ENCODE measurements around the gene RPL13A. TPM values are rescaled to one million over a fixed set of nuclear protein-coding genes. Genes with fewer than 3 reads are reported as not detected.

The RPL13A gene
- total RNA-seq, 4 donors from 2014 or later: 1,269 to 3,399 (median 2,205) TPM

DNA sequence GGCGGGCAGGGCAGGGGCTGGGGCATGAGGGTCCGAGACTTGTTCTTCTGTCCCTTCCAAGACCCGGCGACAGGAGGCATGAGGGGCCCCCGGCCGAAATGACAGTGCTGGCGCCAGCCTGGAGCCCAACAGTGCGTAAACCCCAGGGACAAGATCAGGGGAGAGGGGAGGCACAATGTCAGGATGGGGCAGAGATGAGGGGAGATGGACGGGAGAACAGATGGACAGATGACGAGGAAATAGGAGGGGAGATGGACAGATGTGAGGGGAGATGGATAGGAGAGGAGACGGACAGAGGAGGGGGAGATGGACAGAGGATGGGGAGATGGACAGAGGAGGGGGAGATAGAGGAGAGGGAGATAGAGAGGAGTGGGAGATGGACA, 12.9 kb upstream of the RPL13A start:
- H3K36me3 ChIP-seq: peaks cover 0 to 14% of the 10 kb centered on the region in 2 donors
- no peaks in the 10 kb centered on the region for H3K9me3 ChIP-seq
- H3K27ac ChIP-seq: peak overlapping the region; percentile 48 to 90 (median 87)
- TF ChIP-seq POLR2AphosphoS5 (IDR thresholded peaks at IDR 0.05) (no peak), POLR2A (IDR thresholded peaks at IDR 0.05) (no peak), EP300 (IDR thresholded peaks at IDR 0.05) (no peak)
- TF ChIP-seq, protein P1, sequence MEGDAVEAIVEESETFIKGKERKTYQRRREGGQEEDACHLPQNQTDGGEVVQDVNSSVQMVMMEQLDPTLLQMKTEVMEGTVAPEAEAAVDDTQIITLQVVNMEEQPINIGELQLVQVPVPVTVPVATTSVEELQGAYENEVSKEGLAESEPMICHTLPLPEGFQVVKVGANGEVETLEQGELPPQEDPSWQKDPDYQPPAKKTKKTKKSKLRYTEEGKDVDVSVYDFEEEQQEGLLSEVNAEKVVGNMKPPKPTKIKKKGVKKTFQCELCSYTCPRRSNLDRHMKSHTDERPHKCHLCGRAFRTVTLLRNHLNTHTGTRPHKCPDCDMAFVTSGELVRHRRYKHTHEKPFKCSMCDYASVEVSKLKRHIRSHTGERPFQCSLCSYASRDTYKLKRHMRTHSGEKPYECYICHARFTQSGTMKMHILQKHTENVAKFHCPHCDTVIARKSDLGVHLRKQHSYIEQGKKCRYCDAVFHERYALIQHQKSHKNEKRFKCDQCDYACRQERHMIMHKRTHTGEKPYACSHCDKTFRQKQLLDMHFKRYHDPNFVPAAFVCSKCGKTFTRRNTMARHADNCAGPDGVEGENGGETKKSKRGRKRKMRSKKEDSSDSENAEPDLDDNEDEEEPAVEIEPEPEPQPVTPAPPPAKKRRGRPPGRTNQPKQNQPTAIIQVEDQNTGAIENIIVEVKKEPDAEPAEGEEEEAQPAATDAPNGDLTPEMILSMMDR (IDR thresholded peaks at IDR 0.05): no peak
- H3K27me3 ChIP-seq: no peaks in the 10 kb centered on the region
- no peak for ATAC-seq
- H3K4me3 ChIP-seq: peak overlapping the region; percentile 72 to 85
- peaks cover 0 to 52% (median 16%) of the 10 kb centered on the region in 3 donors for H3K4me1 ChIP-seq
- WGBS, 2 donors (ENCODE audit: low coverage in 1 of 2): 3 to 17% methylated on average over 4 to 8 of the region's 11 CpGs

DNA sequence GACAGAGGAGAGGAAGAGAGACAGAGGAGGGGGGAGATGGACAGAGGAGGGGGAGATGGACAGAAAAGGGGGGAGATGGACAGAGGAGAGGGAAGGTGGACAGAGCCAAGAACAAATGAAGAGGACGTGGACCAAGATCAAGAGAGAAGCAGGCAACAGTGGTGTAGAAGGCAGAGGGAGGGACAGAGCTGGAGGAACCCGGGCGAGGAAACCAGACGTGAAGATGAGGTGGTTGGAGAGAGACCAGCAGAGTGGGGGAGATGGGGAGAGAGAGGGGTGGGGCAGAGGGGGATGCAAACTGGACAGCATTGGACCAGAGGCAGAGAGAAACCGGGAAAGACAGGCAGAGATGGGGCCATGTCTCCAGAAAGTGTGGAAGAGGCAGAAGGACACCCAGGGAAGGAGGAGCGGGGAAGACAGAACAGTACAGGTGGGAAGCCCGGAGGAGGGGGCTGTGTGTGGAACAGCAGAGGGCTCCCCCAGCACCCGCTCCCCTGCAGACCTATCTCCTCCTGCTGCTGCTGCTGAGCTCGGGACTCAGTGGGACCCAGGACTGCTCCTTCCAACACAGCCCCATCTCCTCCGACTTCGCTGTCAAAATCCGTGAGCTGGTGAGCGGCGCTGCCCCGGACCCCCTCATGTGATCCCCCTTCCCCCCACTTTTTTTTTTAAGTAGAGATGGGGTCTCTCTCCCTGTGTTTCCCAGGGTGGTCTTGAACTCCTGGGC, 12.1 kb upstream of the RPL13A start:
- H3K9me3 ChIP-seq: no peaks in the 10 kb centered on the region
- H3K36me3 ChIP-seq: peaks cover 0 to 15% of the 10 kb centered on the region in 2 donors
- no peaks in the 10 kb centered on the region for H3K27me3 ChIP-seq
- peak overlapping the region in 3 of 4 donors; percentile 86 to 90 (median 88) for H3K27ac ChIP-seq
- H3K4me1 ChIP-seq: peaks cover 0 to 48% (median 11%) of the 10 kb centered on the region in 3 donors
- H3K4me3 ChIP-seq: peak overlapping the region in 1 of 2 donors; percentile 72
- no peak for ATAC-seq
- WGBS, 2 donors (ENCODE audit: low coverage in 1 of 2): 30 to 37% methylated on average over 4 to 6 of the region's 15 CpGs
- TF ChIP-seq POLR2A (IDR thresholded peaks at IDR 0.05) (no peak), POLR2AphosphoS5 (IDR thresholded peaks at IDR 0.05) (no peak), EP300 (IDR thresholded peaks at IDR 0.05) (no peak)
- TF ChIP-seq, protein P1 (IDR thresholded peaks at IDR 0.05): no peak

DNA sequence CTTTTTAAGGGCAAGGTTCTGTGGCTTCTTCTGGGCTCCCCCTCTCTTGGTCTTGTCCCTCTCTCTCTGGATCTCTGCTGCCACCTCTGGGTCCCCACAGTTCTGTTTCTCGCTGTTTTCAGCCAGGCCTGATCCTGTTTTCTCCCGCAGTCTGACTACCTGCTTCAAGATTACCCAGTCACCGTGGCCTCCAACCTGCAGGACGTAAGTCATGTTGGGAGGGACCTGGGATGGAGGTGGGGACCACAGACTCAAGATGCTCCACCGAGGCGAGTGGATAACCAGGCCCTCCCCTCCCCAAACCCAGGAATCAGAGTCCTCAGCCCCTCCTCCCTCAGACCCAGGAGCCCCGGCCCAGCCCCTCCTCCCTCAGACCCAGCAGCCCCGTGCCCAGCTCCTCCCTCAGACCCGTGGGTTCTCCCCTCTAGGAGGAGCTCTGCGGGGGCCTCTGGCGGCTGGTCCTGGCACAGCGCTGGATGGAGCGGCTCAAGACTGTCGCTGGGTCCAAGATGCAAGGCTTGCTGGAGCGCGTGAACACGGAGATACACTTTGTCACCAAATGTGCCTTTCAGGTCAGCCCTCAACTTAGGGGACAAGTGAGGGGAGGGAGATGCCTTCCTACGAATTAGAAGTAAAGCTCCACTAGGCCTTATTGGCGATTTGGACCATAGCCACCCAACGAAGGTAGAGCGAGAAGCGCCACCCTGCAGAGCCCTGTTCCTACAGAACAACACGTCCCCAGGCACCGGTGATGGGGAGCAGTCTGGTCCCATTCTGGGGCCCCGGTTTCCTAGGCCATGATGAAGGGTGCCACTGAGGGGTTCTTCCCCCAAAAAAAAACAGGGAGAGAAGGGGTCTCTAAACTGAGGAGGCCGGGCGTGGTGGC, 11.2 kb upstream of the RPL13A start:
- TF ChIP-seq, protein P1 (IDR thresholded peaks at IDR 0.05): peak in 2 of 4 experiments; percentile 25 to 34
- no peak for TF ChIP-seq POLR2AphosphoS5 (IDR thresholded peaks at IDR 0.05)
- Histone ChIP-seq H3K27me3 (no peaks in the 10 kb centered on the region), H3K9me3 (no peaks in the 10 kb centered on the region), H3K27ac (peak overlapping the region in 3 of 4 donors; percentile 86 to 90 (median 88)), H3K4me1 (peaks cover 0 to 48% (median 11%) of the 10 kb centered on the region in 3 donors), H3K4me3 (no peak overlapping the region), H3K36me3 (peaks cover 0 to 16% of the 10 kb centered on the region in 2 donors)
- 64% methylated on average over 6 of the region's 27 CpGs; no CpG with 5 or more reads in 1 of the 2 donors for WGBS, 2 donors (ENCODE audit: low coverage in 1 of 2)
- no peak for ATAC-seq

DNA sequence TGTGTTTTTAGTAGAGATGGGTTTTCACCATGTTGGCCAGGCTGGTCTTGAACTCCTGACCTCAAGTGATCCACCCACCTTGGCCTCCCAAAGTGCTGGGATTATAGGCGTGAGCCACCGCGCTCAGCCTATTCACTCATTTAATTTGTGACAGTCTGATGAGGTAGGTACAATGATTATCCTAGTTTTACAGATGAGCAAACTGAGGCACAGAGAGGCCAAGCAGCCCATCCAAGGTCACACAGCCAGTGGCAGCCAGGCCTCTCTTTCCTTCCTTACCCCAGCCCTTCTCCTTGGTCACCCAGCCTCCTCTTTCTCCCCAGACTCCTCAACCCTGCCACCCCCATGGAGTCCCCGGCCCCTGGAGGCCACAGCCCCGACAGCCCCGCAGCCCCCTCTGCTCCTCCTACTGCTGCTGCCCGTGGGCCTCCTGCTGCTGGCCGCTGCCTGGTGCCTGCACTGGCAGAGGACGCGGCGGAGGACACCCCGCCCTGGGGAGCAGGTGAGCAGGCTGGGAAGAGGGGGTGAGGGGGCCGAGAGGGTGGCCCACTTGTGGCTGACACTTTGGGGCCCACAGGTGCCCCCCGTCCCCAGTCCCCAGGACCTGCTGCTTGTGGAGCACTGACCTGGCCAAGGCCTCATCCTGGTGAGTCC, 7.3 kb upstream of the RPL13A start:
- H3K4me3 ChIP-seq: no peak overlapping the region
- ATAC-seq: no peak
- H3K36me3 ChIP-seq: peaks cover 0 to 49% of the 10 kb centered on the region in 2 donors
- peaks cover 0 to 29% (median 4%) of the 10 kb centered on the region in 3 donors for H3K4me1 ChIP-seq
- TF ChIP-seq EP300 (IDR thresholded peaks at IDR 0.05) (no peak), POLR2AphosphoS5 (IDR thresholded peaks at IDR 0.05) (no peak), POLR2A (IDR thresholded peaks at IDR 0.05) (no peak)
- TF ChIP-seq, protein P1 (IDR thresholded peaks at IDR 0.05): no peak
- H3K27me3 ChIP-seq: no peaks in the 10 kb centered on the region
- H3K9me3 ChIP-seq: no peaks in the 10 kb centered on the region
- 89 to 94% methylated on average over 3 to 5 of the region's 14 CpGs for WGBS, 2 donors (ENCODE audit: low coverage in 1 of 2)
- H3K27ac ChIP-seq: no peak overlapping the region

Data from gastroesophageal sphincter (tissue), 4 donors.